ENCODE data around the gene HSF2. TPM values are rescaled to one million over a fixed set of nuclear protein-coding genes. Genes with fewer than 3 reads are reported as not detected.

HSF2 gene
- total RNA-seq, 4 donors from 2014 or later, result 21.1 to 37.1 (median 30.7) TPM

- Histone ChIP-seq H3K27me3 (no peaks in the 10 kb centered on the region), H3K27ac (no peak overlapping the region), H3K36me3 (peaks cover 2 to 62% of the 10 kb centered on the region in 2 donors), H3K4me3 (no peak overlapping the region), H3K4me1 (no peaks in the 10 kb centered on the region), H3K9me3 (no peaks in the 10 kb centered on the region)
- 89 to 97% methylated on average over 4 of the region's 4 CpGs for WGBS, 2 donors (ENCODE audit: low coverage in 1 of 2)
- no peak for ATAC-seq
- TF ChIP-seq CTCF (IDR thresholded peaks at IDR 0.05), result no peak
- TF ChIP-seq POLR2A (IDR thresholded peaks at IDR 0.05), result no peak
- no peak for TF ChIP-seq POLR2AphosphoS5 (IDR thresholded peaks at IDR 0.05)
- TF ChIP-seq EP300 (IDR thresholded peaks at IDR 0.05), result no peak
These were observed 32.3 kb downstream of the HSF2 start for GRCh38 chr6:122431780-122432179.

DNA sequence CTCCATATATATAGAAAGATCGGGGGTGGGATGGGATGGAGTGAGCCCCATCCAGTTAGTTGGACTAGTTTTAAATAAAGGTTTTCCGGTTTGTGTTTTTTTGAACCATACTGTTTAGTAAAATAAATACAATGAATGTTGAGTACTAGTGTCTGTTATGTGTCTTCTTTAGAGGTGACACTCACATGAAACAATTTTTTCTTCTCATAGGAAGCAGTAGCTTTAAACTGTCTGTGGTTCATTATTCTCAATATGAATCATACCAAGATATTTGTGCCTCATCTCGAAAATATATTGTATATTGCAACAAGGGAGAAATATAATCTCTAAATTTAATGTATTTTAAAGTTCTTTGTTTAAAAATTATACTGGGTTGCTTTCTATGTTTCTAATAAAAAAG is 33.4 kb downstream of the HSF2 start:
- Histone ChIP-seq H3K27me3 (no peaks in the 10 kb centered on the region), H3K4me3 (no peak overlapping the region), H3K27ac (no peak overlapping the region), H3K4me1 (no peaks in the 10 kb centered on the region), H3K9me3 (no peaks in the 10 kb centered on the region), H3K36me3 (peaks cover 2 to 62% of the 10 kb centered on the region in 2 donors)
- TF ChIP-seq POLR2A (IDR thresholded peaks at IDR 0.05) (no peak), EP300 (IDR thresholded peaks at IDR 0.05) (no peak), POLR2AphosphoS5 (IDR thresholded peaks at IDR 0.05) (no peak), CTCF (IDR thresholded peaks at IDR 0.05) (no peak)
- no peak for ATAC-seq
- WGBS, 2 donors (ENCODE audit: low coverage in 1 of 2), result 87 to 88% methylated on average over 3 of the region's 3 CpGs

GRCh38 chr6:122438975-122439374 is 39.5 kb downstream of the HSF2 start:
- peaks cover 0 to 88% of the 10 kb centered on the region in 2 donors for H3K36me3 ChIP-seq
- H3K4me1 ChIP-seq, result peaks cover 0 to 5% (median 0%) of the 10 kb centered on the region in 3 donors
- WGBS, 2 donors (ENCODE audit: low coverage in 1 of 2), result 92 to 100% methylated on average over 1 of the region's 1 CpG
- no peak overlapping the region for H3K27ac ChIP-seq
- no peak for TF ChIP-seq EP300 (IDR thresholded peaks at IDR 0.05)
- no peak for TF ChIP-seq CTCF (IDR thresholded peaks at IDR 0.05)
- TF ChIP-seq POLR2A (IDR thresholded peaks at IDR 0.05), result no peak
- no peak for TF ChIP-seq POLR2AphosphoS5 (IDR thresholded peaks at IDR 0.05)
- no peaks in the 10 kb centered on the region for H3K9me3 ChIP-seq
- ATAC-seq, result no peak
- H3K4me3 ChIP-seq, result no peak overlapping the region
- no peaks in the 10 kb centered on the region for H3K27me3 ChIP-seq

DNA sequence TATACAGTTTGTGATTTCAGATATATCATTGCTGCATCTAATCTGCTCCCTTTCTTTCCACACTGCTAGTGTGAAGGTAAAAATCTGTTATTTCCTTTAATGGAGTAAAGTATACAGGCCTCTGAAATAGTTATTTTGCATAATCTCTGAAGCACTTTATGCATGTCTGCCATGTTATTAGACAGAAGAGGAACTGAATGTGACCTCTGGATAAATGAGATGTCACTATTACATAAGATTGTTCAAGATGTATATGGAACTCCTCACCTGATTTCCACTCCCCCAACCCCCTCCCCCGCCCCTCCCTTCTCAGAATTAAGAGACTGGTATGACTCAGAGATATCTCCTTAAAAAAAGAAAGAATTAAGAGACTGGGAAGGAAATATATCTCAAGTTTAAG is 45.8 kb downstream of the HSF2 start:
- H3K27ac ChIP-seq, result no peak overlapping the region
- TF ChIP-seq POLR2A (IDR thresholded peaks at IDR 0.05) (no peak), CTCF (IDR thresholded peaks at IDR 0.05) (no peak), EP300 (IDR thresholded peaks at IDR 0.05) (no peak)
- peaks cover 3 to 88% of the 10 kb centered on the region in 2 donors for H3K36me3 ChIP-seq
- peaks cover 0 to 20% (median 0%) of the 10 kb centered on the region in 3 donors for H3K4me1 ChIP-seq
- 80 to 82% methylated on average over 1 of the region's 1 CpG for WGBS, 2 donors (ENCODE audit: low coverage in 1 of 2)
- H3K4me3 ChIP-seq, result no peak overlapping the region
- no peak for ATAC-seq
- H3K9me3 ChIP-seq, result no peaks in the 10 kb centered on the region
- no peaks in the 10 kb centered on the region for H3K27me3 ChIP-seq

GRCh38 chr6:122449069-122449468 is 49.6 kb downstream of the HSF2 start:
- no peak for ATAC-seq
- peaks cover 9 to 93% of the 10 kb centered on the region in 2 donors for H3K36me3 ChIP-seq
- 100% methylated on average over 1 of the region's 1 CpG for WGBS, 2 donors (ENCODE audit: low coverage in 1 of 2)

More at GRCh38 chr6:122449069-122449468, 49.6 kb downstream of the HSF2 start:
- H3K4me3 ChIP-seq, result no peak overlapping the region
- TF ChIP-seq POLR2A (IDR thresholded peaks at IDR 0.05), result no peak
- TF ChIP-seq EP300 (IDR thresholded peaks at IDR 0.05), result no peak
- no peak for TF ChIP-seq CTCF (IDR thresholded peaks at IDR 0.05)
- no peak for TF ChIP-seq POLR2AphosphoS5 (IDR thresholded peaks at IDR 0.05)
- no peaks in the 10 kb centered on the region for H3K9me3 ChIP-seq
- H3K27ac ChIP-seq, result no peak overlapping the region
- H3K4me1 ChIP-seq, result peaks cover 0 to 24% (median 0%) of the 10 kb centered on the region in 3 donors
- no peaks in the 10 kb centered on the region for H3K27me3 ChIP-seq

Measured in gastroesophageal sphincter (tissue), 4 donors.